HG02852 (cell line): Measurements from ENCODE around the gene NPHS1.
"Not testable (repeated sequence)": the region's sequence is repeated elsewhere in the genome, so short reads cannot be mapped to it uniquely, and the experiment has no call there.

Experiments used
- ATAC-seq: cut with Tn5 transposase; IDR thresholded peaks from one replicate; pipeline ENCODE4 v1.9.1; 2021; ENCODE audit warnings: mild to moderate bottlenecking, moderate library complexity; ENCODE audit not compliant: unreplicated experiment

Gene NPHS1

GRCh38 chr19:35874392-35874930 is 22.2 kb upstream of the NPHS1 start:
- no peak for ATAC-seq

GRCh38 chr19:35872180-35872579 is 19.9 kb upstream of the NPHS1 start:
- ATAC-seq, result no peak

GRCh38 chr19:35871611-35872010 is 19.3 kb upstream of the NPHS1 start:
- ATAC-seq, result no peak

GRCh38 chr19:35870798-35871197 is 18.5 kb upstream of the NPHS1 start:
- ATAC-seq, result no peak

GRCh38 chr19:35870124-35870736 is 17.9 kb upstream of the NPHS1 start:
- ATAC-seq, result not testable (repeated sequence)

GRCh38 chr19:35869327-35870123 is 17.2 kb upstream of the NPHS1 start:
- ATAC-seq, result peak; percentile 43

- ATAC-seq, result no peak
These were observed 16.6 kb upstream of the NPHS1 start for GRCh38 chr19:35868823-35869326.

- ATAC-seq, result no peak
These were observed 16.0 kb upstream of the NPHS1 start, which contains the start of gene APLP1 for GRCh38 chr19:35868172-35868822. APLP1 (plus strand) TSS chr19:35868574; CDS start chr19:35868637, 63 bp downstream.

GRCh38 chr19:35863018-35863417 is 10.7 kb upstream of the NPHS1 start:
- ATAC-seq, result no peak

- no peak for ATAC-seq
These were observed 10.2 kb upstream of the NPHS1 start for GRCh38 chr19:35862528-35862927.

GRCh38 chr19:35861640-35862160 is 9.4 kb upstream of the NPHS1 start:
- no peak for ATAC-seq

- ATAC-seq, result no peak
These were observed 8.7 kb upstream of the NPHS1 start for GRCh38 chr19:35860818-35861639.

- no peak for ATAC-seq
These were observed 8.1 kb upstream of the NPHS1 start for GRCh38 chr19:35860436-35860817.

- no peak for ATAC-seq
These were observed 7.1 kb upstream of the NPHS1 start for GRCh38 chr19:35859414-35859813.

- no peak for ATAC-seq
These were observed 6.0 kb upstream of the NPHS1 start for GRCh38 chr19:35858311-35858710.

- ATAC-seq, result no peak
These were observed 4.3 kb upstream of the NPHS1 start, which contains the start of gene KIRREL2 for GRCh38 chr19:35856546-35857149. KIRREL2 (plus strand) TSS chr19:35856911; CDS start chr19:35857120, 209 bp downstream.

- no peak for ATAC-seq
These were observed 893 bp upstream of the NPHS1 start for GRCh38 chr19:35853038-35853756.

GRCh38 chr19:35851213-35852028 is 883 bp downstream of the NPHS1 start:
- no peak for ATAC-seq
